PFSK-1 (cell line): Measurements from ENCODE around the gene U2SURP.

Source experiments
- FOXP2 ChIP-seq: optimal IDR thresholded peaks from 2 replicates; pipeline ENCODE3; 2011; ENCODE audit warnings: borderline replicate concordance, control low read depth, inconsistent platforms; ENCODE audit not compliant: insufficient read depth; ENCODE audit errors: extremely low read length, extremely low read depth
- POLR2AphosphoS5 ChIP-seq: IDR thresholded peaks from 2 replicates; pipeline ENCODE4 v1.6.1; 2012; ENCODE audit warnings: low read depth, mild to moderate bottlenecking, control low read depth, low read length, moderate library complexity
- REST ChIP-seq, 2 experiments: IDR thresholded peaks; 2 replicates each; pipeline versions ENCODE4 v1.6.1 to v1.8.0; 2011 to 2012; ENCODE audit warnings: low read depth in 2 of 2, low read length in 2 of 2, control low read depth in 1 of 2, inconsistent platforms in 1 of 2, mild to moderate bottlenecking in 1 of 2, moderate library complexity in 1 of 2; ENCODE audit not compliant: insufficient read depth in 1 of 2
- SIN3A ChIP-seq: IDR thresholded peaks from 2 replicates; pipeline ENCODE4 v1.6.1; 2012; ENCODE audit warnings: mild to moderate bottlenecking, low read length, moderate library complexity, borderline replicate concordance; ENCODE audit not compliant: insufficient read depth
- TAF1 ChIP-seq: IDR thresholded peaks from 2 replicates; pipeline ENCODE4 v1.6.1; 2012; ENCODE audit warnings: low read length, control low read depth, borderline replicate concordance; ENCODE audit not compliant: insufficient read depth

Gene U2SURP

GRCh38 chr3:143035466-143036211, 34.3 kb downstream of the U2SURP start:
- TF ChIP-seq SIN3A (no peak), REST (IDR thresholded peaks at IDR 0.05; ENCODE audit: insufficient read depth in 1 of 2, low read depth in 2 of 2, low read length in 2 of 2) (no peak), POLR2AphosphoS5 (no peak), FOXP2 (no peak), TAF1 (no peak)

- TF ChIP-seq FOXP2 (no peak), POLR2AphosphoS5 (no peak), SIN3A (no peak), REST (IDR thresholded peaks at IDR 0.05; ENCODE audit: insufficient read depth in 1 of 2, low read depth in 2 of 2, low read length in 2 of 2) (no peak), TAF1 (no peak)
These were observed 35.2 kb downstream of the U2SURP start for GRCh38 chr3:143036557-143036956.

GRCh38 chr3:143037867-143038266, 36.5 kb downstream of the U2SURP start:
- no peak for TF ChIP-seq FOXP2
- TF ChIP-seq REST (IDR thresholded peaks at IDR 0.05; ENCODE audit: insufficient read depth in 1 of 2, low read depth in 2 of 2, low read length in 2 of 2): no peak
- no peak for TF ChIP-seq SIN3A

GRCh38 chr3:143040261-143040879, 39.0 kb downstream of the U2SURP start:
- TF ChIP-seq REST (IDR thresholded peaks at IDR 0.05; ENCODE audit: insufficient read depth in 1 of 2, low read depth in 2 of 2, low read length in 2 of 2) (no peak), SIN3A (no peak), POLR2AphosphoS5 (no peak), TAF1 (no peak), FOXP2 (no peak)

GRCh38 chr3:143041903-143042302, 40.5 kb downstream of the U2SURP start:
- TF ChIP-seq POLR2AphosphoS5 (no peak), REST (IDR thresholded peaks at IDR 0.05; ENCODE audit: insufficient read depth in 1 of 2, low read depth in 2 of 2, low read length in 2 of 2) (no peak), SIN3A (no peak), FOXP2 (no peak), TAF1 (no peak)
